ENCODE results near the gene CDK5RAP2.

DNA sequence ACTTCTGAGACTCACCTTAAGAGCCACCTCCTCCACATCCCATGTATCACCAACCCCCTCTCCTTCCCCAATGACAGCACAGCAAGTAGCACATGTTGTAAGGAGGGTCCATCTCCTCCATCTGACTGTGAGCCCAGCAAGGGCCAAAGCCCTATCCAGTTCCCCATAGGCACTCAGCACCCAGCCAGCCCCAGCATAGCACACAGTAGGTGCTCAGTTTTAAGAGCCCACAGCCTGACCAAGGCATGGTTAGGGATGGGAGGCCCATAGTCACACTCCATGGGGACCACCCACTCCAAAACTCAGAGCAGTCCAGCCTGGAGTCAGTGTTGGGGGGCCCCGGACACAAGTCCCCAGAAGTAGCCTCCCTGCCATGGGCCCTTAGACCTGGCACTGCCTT is 205.7 kb downstream of the CDK5RAP2 start:
- TF ChIP-seq, protein P1, sequence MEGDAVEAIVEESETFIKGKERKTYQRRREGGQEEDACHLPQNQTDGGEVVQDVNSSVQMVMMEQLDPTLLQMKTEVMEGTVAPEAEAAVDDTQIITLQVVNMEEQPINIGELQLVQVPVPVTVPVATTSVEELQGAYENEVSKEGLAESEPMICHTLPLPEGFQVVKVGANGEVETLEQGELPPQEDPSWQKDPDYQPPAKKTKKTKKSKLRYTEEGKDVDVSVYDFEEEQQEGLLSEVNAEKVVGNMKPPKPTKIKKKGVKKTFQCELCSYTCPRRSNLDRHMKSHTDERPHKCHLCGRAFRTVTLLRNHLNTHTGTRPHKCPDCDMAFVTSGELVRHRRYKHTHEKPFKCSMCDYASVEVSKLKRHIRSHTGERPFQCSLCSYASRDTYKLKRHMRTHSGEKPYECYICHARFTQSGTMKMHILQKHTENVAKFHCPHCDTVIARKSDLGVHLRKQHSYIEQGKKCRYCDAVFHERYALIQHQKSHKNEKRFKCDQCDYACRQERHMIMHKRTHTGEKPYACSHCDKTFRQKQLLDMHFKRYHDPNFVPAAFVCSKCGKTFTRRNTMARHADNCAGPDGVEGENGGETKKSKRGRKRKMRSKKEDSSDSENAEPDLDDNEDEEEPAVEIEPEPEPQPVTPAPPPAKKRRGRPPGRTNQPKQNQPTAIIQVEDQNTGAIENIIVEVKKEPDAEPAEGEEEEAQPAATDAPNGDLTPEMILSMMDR (IDR thresholded peaks at IDR 0.05; ENCODE audit: low read depth, low read length) = no peak
- TF ChIP-seq EZH2phosphoT487 (IDR thresholded peaks at IDR 0.05; ENCODE audit: low read depth) = no peak
